Cardiac muscle cell (in vitro differentiated cells and primary cell): ENCODE results near the gene C12orf75. TPM values are rescaled to one million over a fixed set of nuclear protein-coding genes. Genes with fewer than 3 reads are reported as not detected.
A peak's percentile ranks its signal among the peaks of the same experiment; 100 is the strongest.
"Not testable (repeated sequence)": the region's sequence is repeated elsewhere in the genome, so short reads cannot be mapped to it uniquely, and the experiment has no call there.

Experiments
- DNase-seq, 2 donors: peaks; one replicate each; pipeline versions ENCODE4 v3.0.0 to v3.0.0-alpha.2; 2010 to 2017; ENCODE audit warnings: low read depth in 1 of 2, low spot score in 1 of 2
- H3K27ac ChIP-seq: fragments of 200-600 bp; sonication (generic); 2 replicates; pipeline ENCODE4 v1.5.1; 2016
- H3K27me3 ChIP-seq: fragments of 200-600 bp; sonication (generic); 2 replicates; pipeline ENCODE4 v1.6.0; 2016; ENCODE audit warnings: control low read depth
- H3K36me3 ChIP-seq: fragments of 200-600 bp; sonication (generic); 2 replicates; pipeline ENCODE4 v1.5.1; 2016; ENCODE audit warnings: control low read depth
- H3K4me1 ChIP-seq: fragments of 200-600 bp; sonication (generic); 2 replicates; pipeline ENCODE4 v1.8.1; 2017; ENCODE audit warnings: low read depth, mild to moderate bottlenecking, mixed run types
- H3K4me3 ChIP-seq: fragments of 200-600 bp; sonication (generic); 2 replicates; pipeline ENCODE4 v1.5.1; 2016; ENCODE audit warnings: mild to moderate bottlenecking
- H3K9me3 ChIP-seq: fragments of 200-600 bp; sonication (generic); 2 replicates; pipeline ENCODE4 v1.5.1; 2017; ENCODE audit warnings: low read depth, mild to moderate bottlenecking, control low read depth
- polyA plus RNA-seq: library from polyadenylated mRNA; unstranded; fragments of >200 nt; fragmentation: Nextera tagmentation; extraction: Ambion mirVana; gene quantifications from 2 replicates; pipeline ENCODE4 v1.2.1, GENCODE V29; 2016
- total RNA-seq: library from RNA; depleted of rRNA; stranded (reverse); fragments of >200 nt; gene quantifications from 2 replicates; pipeline ENCODE4 v1.2.3, GENCODE V29; 2016
- TF ChIP-seq, protein P1 (sequence below): IDR thresholded peaks from 2 replicates; pipeline ENCODE4 v1.5.1; 2012; ENCODE audit warnings: low read depth, mild to moderate bottlenecking, low read length

The C12orf75 gene
- total and polyA plus RNA-seq, 2 experiments from 2014 or later = 39.3 to 106 TPM

GRCh38 chr12:105324704-105325103, 5.8 kb upstream of the C12orf75 start:
- Histone ChIP-seq H3K36me3 (no peaks in the 10 kb centered on the region), H3K9me3 (no peaks in the 10 kb centered on the region), H3K27ac (no peak overlapping the region), H3K4me1 (no peaks in the 10 kb centered on the region), H3K4me3 (no peak overlapping the region), H3K27me3 (peaks cover 37% of the 10 kb centered on the region)
- TF ChIP-seq, protein P1, sequence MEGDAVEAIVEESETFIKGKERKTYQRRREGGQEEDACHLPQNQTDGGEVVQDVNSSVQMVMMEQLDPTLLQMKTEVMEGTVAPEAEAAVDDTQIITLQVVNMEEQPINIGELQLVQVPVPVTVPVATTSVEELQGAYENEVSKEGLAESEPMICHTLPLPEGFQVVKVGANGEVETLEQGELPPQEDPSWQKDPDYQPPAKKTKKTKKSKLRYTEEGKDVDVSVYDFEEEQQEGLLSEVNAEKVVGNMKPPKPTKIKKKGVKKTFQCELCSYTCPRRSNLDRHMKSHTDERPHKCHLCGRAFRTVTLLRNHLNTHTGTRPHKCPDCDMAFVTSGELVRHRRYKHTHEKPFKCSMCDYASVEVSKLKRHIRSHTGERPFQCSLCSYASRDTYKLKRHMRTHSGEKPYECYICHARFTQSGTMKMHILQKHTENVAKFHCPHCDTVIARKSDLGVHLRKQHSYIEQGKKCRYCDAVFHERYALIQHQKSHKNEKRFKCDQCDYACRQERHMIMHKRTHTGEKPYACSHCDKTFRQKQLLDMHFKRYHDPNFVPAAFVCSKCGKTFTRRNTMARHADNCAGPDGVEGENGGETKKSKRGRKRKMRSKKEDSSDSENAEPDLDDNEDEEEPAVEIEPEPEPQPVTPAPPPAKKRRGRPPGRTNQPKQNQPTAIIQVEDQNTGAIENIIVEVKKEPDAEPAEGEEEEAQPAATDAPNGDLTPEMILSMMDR = no peak
- DNase-seq = no peak

- Histone ChIP-seq H3K27ac (no peak overlapping the region), H3K4me1 (no peaks in the 10 kb centered on the region), H3K27me3 (peaks cover 41% of the 10 kb centered on the region), H3K9me3 (no peaks in the 10 kb centered on the region), H3K36me3 (no peaks in the 10 kb centered on the region), H3K4me3 (no peak overlapping the region)
- DNase-seq = no peak
- TF ChIP-seq, protein P1 = no peak
Observed at GRCh38 chr12:105325117-105325516, 5.4 kb upstream of the C12orf75 start.

DNA sequence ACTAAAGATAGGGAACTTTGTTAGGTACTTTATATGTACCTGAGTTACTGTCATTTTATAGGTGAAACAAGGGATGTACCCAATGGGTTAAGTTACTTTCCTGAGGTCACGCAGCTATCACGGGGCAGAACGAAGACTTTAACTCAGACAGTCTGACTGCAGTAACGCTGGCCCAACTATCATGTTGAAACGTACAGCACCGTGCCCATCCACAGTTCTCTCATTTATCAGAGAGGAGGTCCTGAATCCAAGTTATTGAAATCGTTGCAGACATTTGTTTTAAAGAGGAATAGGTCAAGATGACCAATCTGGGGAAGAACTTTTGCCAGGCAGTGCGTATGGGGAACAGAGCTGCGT, 587 bp upstream of the C12orf75 start:
- TF ChIP-seq, protein P1 = no peak
- peaks cover 29% of the 10 kb centered on the region for H3K27me3 ChIP-seq
- DNase-seq = no peak
- no peaks in the 10 kb centered on the region for H3K9me3 ChIP-seq
- H3K27ac ChIP-seq = no peak overlapping the region
- H3K4me1 ChIP-seq = peaks cover 23% of the 10 kb centered on the region
- H3K36me3 ChIP-seq = no peaks in the 10 kb centered on the region
- peak overlapping the region; percentile 77 for H3K4me3 ChIP-seq

DNA sequence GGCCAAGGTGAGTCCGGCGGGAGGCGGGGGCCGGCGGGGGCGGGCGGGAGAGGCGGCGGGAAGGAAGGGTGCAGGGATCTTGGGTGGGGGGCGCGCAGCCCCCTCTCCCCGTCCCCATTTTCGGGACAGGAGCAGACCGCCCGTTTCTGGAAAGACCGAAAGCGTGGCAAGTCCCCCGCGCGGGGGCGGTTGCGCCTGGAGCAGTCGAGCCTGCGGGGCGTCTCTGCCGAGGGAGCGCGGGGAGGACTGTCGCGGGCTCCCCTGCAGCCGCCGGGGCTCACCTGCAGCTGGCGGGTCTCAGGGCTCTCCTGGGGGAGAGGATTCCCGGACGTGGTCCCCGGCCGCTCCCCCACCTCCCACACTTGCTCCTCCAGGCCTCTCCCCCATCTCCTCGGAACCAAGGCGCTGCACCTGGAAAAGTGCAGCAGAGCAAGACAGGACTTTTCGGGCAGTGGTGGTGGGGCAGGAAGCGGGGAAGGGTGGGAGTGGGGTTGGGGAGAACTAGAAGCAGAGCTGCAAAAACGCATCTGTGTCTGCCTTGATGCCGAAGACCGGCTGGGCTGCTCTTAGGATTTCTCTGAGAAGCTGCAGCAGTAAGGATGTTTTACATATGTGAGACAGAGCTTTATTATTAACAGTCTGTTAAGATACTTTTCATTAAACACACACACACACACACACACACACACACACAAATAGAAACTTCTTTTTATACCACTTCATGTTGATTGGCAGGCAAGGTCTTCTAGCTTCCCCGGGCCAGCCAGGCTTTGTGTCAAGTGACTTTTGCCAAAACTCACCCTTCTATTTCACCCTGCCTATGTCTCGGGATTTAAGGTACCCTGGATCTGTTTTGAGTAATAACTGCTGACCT, 677 bp downstream of the C12orf75 start:
- TF ChIP-seq, protein P1 = no peak
- DNase-seq = no peak

DNA sequence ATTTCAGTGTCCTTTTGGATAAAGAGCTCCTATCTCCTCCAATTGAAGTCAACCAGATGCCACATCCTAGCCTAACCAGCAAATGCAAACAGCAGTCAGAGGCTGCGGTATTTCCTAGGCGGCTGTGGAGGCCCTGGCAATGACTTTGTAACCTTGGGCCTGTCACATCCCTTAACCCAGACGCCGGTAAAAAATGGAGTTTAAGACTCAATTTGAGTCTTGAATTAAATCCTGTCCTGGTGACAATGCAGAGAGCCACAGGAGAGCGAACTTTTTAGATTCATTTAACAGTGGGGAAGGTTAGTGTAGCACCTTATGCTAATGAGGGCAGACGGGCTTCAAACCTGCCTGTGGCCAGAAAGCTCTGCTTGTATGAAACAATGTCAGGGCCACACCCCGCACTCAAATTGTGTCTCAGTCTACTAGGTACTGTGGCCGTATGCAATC, 1.3 kb downstream of the C12orf75 start:
- no peaks in the 10 kb centered on the region for H3K36me3 ChIP-seq
- TF ChIP-seq, protein P1 = no peak
- DNase-seq = no peak
- peaks cover 40% of the 10 kb centered on the region for H3K4me1 ChIP-seq
- no peak overlapping the region for H3K27ac ChIP-seq
- peak overlapping the region; percentile 77 for H3K4me3 ChIP-seq
- peaks cover 28% of the 10 kb centered on the region for H3K27me3 ChIP-seq
- H3K9me3 ChIP-seq = no peaks in the 10 kb centered on the region

More for the DNA sequence above, 677 bp downstream of the C12orf75 start:
- H3K36me3 ChIP-seq = no peaks in the 10 kb centered on the region
- peak overlapping the region; percentile 77 for H3K4me3 ChIP-seq
- H3K27ac ChIP-seq = no peak overlapping the region
- H3K27me3 ChIP-seq = peaks cover 29% of the 10 kb centered on the region
- H3K9me3 ChIP-seq = no peaks in the 10 kb centered on the region
- H3K4me1 ChIP-seq = peaks cover 36% of the 10 kb centered on the region

DNA sequence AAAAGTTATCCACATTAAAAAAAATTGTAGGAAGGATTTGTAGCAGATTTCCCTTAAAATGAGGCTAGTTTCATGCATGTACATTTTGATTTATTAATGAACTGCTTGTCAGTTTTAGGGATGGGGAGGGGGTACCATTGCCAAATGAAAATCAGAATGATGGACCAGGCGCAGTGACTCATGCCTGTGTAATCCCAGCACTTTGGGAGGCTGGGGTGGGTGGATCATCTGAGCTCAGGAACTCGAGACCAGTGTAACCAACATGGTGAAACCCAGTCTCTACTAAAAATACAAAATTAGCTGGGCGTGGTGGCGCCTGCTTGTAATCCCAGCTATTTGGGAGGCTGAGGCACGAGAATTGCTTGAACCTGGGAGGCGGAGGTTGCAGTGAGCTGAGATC, 1.8 kb downstream of the C12orf75 start:
- not testable (repeated sequence) for H3K9me3 ChIP-seq, H3K4me3 ChIP-seq, DNase-seq, H3K27ac ChIP-seq, H3K36me3 ChIP-seq
- Histone ChIP-seq H3K27me3 (peaks cover 25% of the 10 kb centered on the region), H3K4me1 (peaks cover 40% of the 10 kb centered on the region)
